Psoas muscle (tissue), 8 donors: Measurements from ENCODE around the gene POLD3. TPM values are rescaled to one million over a fixed set of nuclear protein-coding genes. Genes with fewer than 3 reads are reported as not detected.

ENCODE experiments used
- ATAC-seq, 4 donors: fragments of 200-7000 bp; cut with Tn5 transposase; one replicate each; pipeline ENCODE4 v1.9.1; 2020; ENCODE audit warnings: moderate library complexity in 3 of 4, mild to moderate bottlenecking in 2 of 4
- DNase-seq, 2 donors: peaks; one replicate each; pipeline ENCODE4 v3.0.0-alpha.2; 2020
- H3K27ac ChIP-seq: fragments of 200-600 bp; one replicate; pipeline ENCODE4 v1.8.0; 2022
- H3K27me3 ChIP-seq, 3 donors: fragments of 200-600 bp in 1 of 3; one replicate each; pipeline versions ENCODE4 v1.6.1 to v1.8.0; 2013 to 2022; ENCODE audit warnings: low read length in 2 of 3, mild to moderate bottlenecking in 2 of 3, moderate library complexity in 1 of 3; ENCODE audit not compliant: insufficient read depth in 3 of 3
- H3K36me3 ChIP-seq, 2 donors: fragments of 200-600 bp in 1 of 2; one replicate each; pipeline versions ENCODE4 v1.6.1 to v1.8.0; 2013 to 2022; ENCODE audit warnings: low read depth in 1 of 2, mild to moderate bottlenecking in 1 of 2, moderate library complexity in 1 of 2; ENCODE audit not compliant: insufficient read depth in 1 of 2
- H3K4me1 ChIP-seq: fragments of 200-600 bp; one replicate; pipeline ENCODE4 v1.8.0; 2022
- H3K4me3 ChIP-seq: fragments of 200-600 bp; one replicate; pipeline ENCODE4 v1.8.0; 2022; ENCODE audit warnings: mild to moderate bottlenecking
- H3K9me3 ChIP-seq: fragments of 200-600 bp; one replicate; pipeline ENCODE4 v1.8.0; 2022
- WGBS, 3 donors: extraction: QIAGEN DNeasy Blood & Tissue Kit; methylation state at CpG; one replicate each; pipeline versions ENCODE4 v1.1.6 to v1.1.7; 2013; 5-methylcytosine and 5-hydroxymethylcytosine counted together
- intact Hi-C, 2 donors: fragments of 100-400 bp; cut with DNase I; formaldehyde crosslinking; loops; one replicate each; pipeline versions ENCODE4 v1.11.0 to v1.14.2; 2022
- long read RNA-seq, 2 donors: library from polyadenylated mRNA; unstranded; transcript quantifications; one replicate each; pipeline ENCODE4 v2.0.0, GENCODE V29; 2021
- polyA plus RNA-seq, 3 donors: library from polyadenylated mRNA; stranded (reverse); fragments of 200-250 nt; gene quantifications; one replicate each; pipeline ENCODE4 v1.2.3, GENCODE V29; 2013
- total RNA-seq, 4 donors: library from RNA; stranded (reverse); fragmentation: NEBNext Ultra II Directional in 2 of 4; extraction: Animal tissue kit (Norgen Biotek cat#: 25700) in 2 of 4; gene quantifications; one replicate each; pipeline versions ENCODE4 v1.2.1 to v1.2.4, GENCODE V29; 2021 to 2023
- TF ChIP-seq, protein P1 (sequence below): fragments of 200-600 bp; IDR thresholded peaks from one replicate; pipeline ENCODE4 v1.8.0; 2022; ENCODE audit warnings: antibody characterized with exemption
- donor health status: healthy with polysubstance abuse.
- donor health status: DM: no; HTN: no; CAD: no; lungs with moderate emphysema.
- donor health status: Bipolar disorder and iron deficiency.
- donor health status: healthy.
- donor health status: DM: yes; HTN: yes; CAD: no.
- donor health status: DM: no; HTN: no; CAD: no.
- donor health status: DM: no; HTN: no; CAD: no.
- donor health status: DM: yes; HTN: yes; CAD: no.

The POLD3 gene, protein sequence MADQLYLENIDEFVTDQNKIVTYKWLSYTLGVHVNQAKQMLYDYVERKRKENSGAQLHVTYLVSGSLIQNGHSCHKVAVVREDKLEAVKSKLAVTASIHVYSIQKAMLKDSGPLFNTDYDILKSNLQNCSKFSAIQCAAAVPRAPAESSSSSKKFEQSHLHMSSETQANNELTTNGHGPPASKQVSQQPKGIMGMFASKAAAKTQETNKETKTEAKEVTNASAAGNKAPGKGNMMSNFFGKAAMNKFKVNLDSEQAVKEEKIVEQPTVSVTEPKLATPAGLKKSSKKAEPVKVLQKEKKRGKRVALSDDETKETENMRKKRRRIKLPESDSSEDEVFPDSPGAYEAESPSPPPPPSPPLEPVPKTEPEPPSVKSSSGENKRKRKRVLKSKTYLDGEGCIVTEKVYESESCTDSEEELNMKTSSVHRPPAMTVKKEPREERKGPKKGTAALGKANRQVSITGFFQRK
- total RNA-seq (10 to 100 TPM in 1 of 4 donors, 1 to 10 TPM in 3; 7.0 to 10.2 (median 7.4) TPM), polyA plus RNA-seq (1 to 10 TPM; 7.2 to 9.2 (median 8.8) TPM)
- long read RNA-seq, donor 1: 0 reads
- long read RNA-seq, donor 2, partial matches to known transcripts: 1 of 9 reads
- long read RNA-seq, donor 2, other reads (novel, unspliced or antisense): 3 of 9 reads

DNA sequence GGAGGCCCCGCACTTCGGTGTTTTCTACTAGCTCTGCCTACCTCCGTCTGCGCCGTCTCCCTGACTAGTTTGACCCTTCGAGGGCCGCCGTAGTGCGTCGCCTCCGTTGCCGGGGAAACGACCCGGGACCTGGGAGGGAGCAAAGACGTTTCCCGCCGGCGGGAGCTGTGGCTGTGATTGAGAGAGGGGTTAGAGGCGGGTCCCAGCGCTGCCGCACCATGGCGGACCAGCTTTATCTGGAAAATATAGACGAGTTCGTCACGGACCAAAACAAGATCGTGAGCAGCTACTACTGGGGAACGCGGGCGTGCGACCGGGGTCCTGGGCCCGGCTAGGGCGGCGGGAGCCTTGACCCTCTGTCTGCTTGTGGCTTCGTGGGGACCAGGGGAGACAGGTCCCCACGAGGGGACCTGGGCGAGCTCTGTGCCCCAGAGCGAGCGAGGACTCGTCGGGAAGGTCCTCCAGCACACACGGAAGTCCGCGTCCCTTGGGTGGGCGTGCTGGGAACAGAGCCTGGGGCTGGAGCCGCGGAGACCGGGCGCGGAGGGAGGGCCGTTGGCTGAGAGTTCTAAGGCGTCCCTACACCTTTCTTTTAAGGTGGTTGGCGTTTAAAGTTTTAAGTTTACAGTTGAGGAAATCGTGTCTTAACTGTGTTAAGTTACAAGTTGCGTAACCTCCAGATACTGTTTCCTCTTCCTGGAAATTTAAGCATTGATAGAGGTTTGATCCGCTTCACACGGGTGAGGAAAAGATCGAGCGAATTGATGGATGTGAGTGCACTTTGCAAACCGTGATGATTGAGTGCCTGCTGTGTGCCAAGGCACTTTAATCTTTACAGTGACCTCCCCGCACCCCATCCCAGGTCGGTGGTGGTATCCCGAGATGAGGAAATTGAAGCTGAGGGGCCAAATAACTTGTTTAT, at the start of gene POLD3:
POLD3 (plus strand) TSS at position 142 of the 922 bp plus-strand sequence; CDS start at position 219, 77 bp downstream.
- H3K9me3 ChIP-seq: no peaks in the 10 kb centered on the region
- DNase-seq: peak; percentile 94 to 96
- TF ChIP-seq, protein P1, sequence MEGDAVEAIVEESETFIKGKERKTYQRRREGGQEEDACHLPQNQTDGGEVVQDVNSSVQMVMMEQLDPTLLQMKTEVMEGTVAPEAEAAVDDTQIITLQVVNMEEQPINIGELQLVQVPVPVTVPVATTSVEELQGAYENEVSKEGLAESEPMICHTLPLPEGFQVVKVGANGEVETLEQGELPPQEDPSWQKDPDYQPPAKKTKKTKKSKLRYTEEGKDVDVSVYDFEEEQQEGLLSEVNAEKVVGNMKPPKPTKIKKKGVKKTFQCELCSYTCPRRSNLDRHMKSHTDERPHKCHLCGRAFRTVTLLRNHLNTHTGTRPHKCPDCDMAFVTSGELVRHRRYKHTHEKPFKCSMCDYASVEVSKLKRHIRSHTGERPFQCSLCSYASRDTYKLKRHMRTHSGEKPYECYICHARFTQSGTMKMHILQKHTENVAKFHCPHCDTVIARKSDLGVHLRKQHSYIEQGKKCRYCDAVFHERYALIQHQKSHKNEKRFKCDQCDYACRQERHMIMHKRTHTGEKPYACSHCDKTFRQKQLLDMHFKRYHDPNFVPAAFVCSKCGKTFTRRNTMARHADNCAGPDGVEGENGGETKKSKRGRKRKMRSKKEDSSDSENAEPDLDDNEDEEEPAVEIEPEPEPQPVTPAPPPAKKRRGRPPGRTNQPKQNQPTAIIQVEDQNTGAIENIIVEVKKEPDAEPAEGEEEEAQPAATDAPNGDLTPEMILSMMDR: no peak
- peaks cover 13% of the 10 kb centered on the region for H3K4me1 ChIP-seq
- WGBS, 3 donors: 0 to 1% (median 1%) methylated on average over 63 of the region's 63 CpGs
- intact Hi-C loops: no loop called here
- peaks cover 0 to 33% of the 10 kb centered on the region in 2 donors for H3K36me3 ChIP-seq
- no peaks in the 10 kb centered on the region for H3K27me3 ChIP-seq
- ATAC-seq: peak; percentile 97 to 100 (median 99)
- H3K27ac ChIP-seq: peak within 1 kb of the TSS; percentile 72
- H3K4me3 ChIP-seq: peak within 1 kb of the TSS; percentile 98

DNA sequence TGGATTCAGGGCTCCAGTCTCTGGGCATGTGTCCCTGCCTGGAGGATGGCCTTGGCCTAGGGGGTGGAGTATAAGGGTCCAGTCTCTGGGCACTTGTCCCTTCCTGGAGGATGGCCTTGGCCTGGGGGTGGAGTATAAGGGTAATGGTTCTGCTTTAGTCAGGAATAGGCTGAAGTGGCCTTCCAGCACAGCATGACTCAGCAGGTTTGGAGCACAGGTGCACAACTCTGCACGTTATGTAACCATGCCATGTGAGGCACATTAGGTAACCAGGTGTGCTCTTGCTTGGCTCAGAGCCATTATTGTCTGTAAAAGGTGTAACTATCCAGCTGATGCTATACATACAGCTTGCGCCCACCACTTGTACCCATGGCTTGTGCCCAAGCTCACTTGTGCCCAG, 48.4 kb upstream of the POLD3 start:
- H3K4me3 ChIP-seq: no peak overlapping the region
- no peaks in the 10 kb centered on the region for H3K4me1 ChIP-seq
- no peaks in the 10 kb centered on the region for H3K36me3 ChIP-seq
- TF ChIP-seq, protein P1: no peak
- no peaks in the 10 kb centered on the region for H3K9me3 ChIP-seq
- DNase-seq (no peak), ATAC-seq (no peak)
- 84 to 98% (median 85%) methylated on average over 2 of the region's 2 CpGs for WGBS, 3 donors
- no peaks in the 10 kb centered on the region for H3K27me3 ChIP-seq
- intact Hi-C loops: no loop called here
- no peak overlapping the region for H3K27ac ChIP-seq

DNA sequence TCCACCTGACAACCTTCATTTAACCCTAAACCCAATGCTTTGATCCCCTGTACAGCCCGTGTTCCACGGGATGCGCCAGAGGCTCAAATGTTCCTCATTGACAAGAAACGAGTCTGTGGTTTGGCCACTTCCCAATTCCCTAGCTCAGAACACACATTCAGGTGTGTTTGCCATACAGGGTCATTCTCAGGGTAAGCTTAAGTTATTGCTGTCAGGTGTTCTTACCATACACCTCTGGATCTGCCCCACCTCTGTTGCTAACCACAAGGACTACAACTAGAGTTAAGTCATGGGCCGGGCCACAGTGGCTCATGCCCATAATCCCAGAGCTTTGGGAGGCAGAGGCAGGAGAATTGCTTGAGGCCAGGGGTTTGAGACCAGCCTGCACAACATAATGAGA, 45.6 kb upstream of the POLD3 start:
- intact Hi-C loops: no loop called here
- TF ChIP-seq, protein P1: no peak
- Histone ChIP-seq H3K27ac (no peak overlapping the region), H3K4me1 (no peaks in the 10 kb centered on the region), H3K9me3 (no peaks in the 10 kb centered on the region), H3K36me3 (no peaks in the 10 kb centered on the region), H3K27me3 (no peaks in the 10 kb centered on the region), H3K4me3 (no peak overlapping the region)
- DNase-seq (no peak), ATAC-seq (no peak)
- 76 to 82% (median 81%) methylated on average over 5 of the region's 5 CpGs for WGBS, 3 donors

DNA sequence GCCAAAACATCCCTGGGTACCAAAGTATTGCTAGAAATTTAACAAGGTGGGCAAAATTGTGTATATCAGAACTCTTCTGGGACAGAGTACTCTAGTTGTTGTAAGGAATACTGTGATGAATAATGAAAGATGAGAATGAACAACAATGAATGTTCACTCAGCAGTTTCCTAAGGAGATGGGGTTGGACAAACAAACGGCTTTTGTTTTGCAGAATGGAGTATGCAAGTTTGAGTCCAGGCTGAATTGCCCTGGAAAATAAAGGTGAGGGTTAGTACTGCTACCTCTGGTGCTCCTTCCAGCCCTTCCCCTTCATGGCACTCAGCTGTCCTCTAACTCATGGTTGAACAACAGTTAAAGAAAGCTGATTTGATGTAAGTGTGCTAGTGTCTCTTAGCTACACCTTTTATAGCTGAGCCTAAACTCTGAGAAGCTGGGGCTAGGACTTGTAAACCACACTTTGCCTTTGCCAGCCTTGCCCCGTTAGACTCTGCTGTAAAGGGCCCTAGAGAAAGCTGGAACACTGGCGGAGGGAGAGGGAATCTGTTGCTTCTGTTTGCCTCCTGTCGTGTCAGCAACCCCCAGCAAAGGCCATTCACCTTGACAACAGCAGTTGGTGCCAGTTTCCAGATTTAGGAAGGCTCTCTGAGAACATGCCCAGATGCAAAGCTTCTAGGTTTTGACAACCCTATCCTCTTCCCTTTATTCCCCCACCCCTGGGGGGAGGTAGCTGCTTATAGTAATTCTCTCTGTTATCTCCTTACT, 41.2 kb upstream of the POLD3 start:
- 30 to 36% (median 32%) methylated on average over 4 of the region's 4 CpGs for WGBS, 3 donors
- H3K27me3 ChIP-seq: no peaks in the 10 kb centered on the region
- H3K4me1 ChIP-seq: no peaks in the 10 kb centered on the region
- intact Hi-C loops: no loop called here
- ATAC-seq (no peak), DNase-seq (no peak)
- TF ChIP-seq, protein P1: no peak
- no peaks in the 10 kb centered on the region for H3K36me3 ChIP-seq
- H3K27ac ChIP-seq: no peak overlapping the region
- H3K9me3 ChIP-seq: no peaks in the 10 kb centered on the region
- H3K4me3 ChIP-seq: no peak overlapping the region
